ENCODE results near the gene ANKRD33B.
"Not testable (repeated sequence)": the region's sequence is repeated elsewhere in the genome, so short reads cannot be mapped to it uniquely, and the experiment has no call there.

Gene ANKRD33B

GRCh38 chr5:10664180-10664769 is 100.4 kb downstream of the ANKRD33B start:
- not testable (repeated sequence) for DNase-seq

- no peak for DNase-seq
These were observed 101.9 kb downstream of the ANKRD33B start for GRCh38 chr5:10665799-10666198.

- DNase-seq = no peak
These were observed 102.8 kb downstream of the ANKRD33B start for GRCh38 chr5:10666531-10667299.

GRCh38 chr5:10667431-10668057 is 103.7 kb downstream of the ANKRD33B start:
- DNase-seq = no peak

GRCh38 chr5:10668697-10669096 is 104.8 kb downstream of the ANKRD33B start:
- DNase-seq = no peak

- DNase-seq = no peak
These were observed 106.1 kb downstream of the ANKRD33B start for GRCh38 chr5:10669983-10670382.

GRCh38 chr5:10671041-10672008 is 107.5 kb downstream of the ANKRD33B start:
- no peak for DNase-seq

GRCh38 chr5:10672146-10673016 is 108.5 kb downstream of the ANKRD33B start:
- DNase-seq = no peak

- no peak for DNase-seq
These were observed 109.1 kb downstream of the ANKRD33B start for GRCh38 chr5:10673017-10673389.

- no peak for DNase-seq
These were observed 109.5 kb downstream of the ANKRD33B start for GRCh38 chr5:10673407-10673806.

- DNase-seq = no peak
These were observed 110.2 kb downstream of the ANKRD33B start for GRCh38 chr5:10674096-10674495.

GRCh38 chr5:10674582-10674981 is 110.7 kb downstream of the ANKRD33B start:
- DNase-seq = no peak

GRCh38 chr5:10675177-10675700 is 111.4 kb downstream of the ANKRD33B start:
- no peak for DNase-seq

- no peak for DNase-seq
These were observed 112.4 kb downstream of the ANKRD33B start for GRCh38 chr5:10676224-10676623.

GRCh38 chr5:10676946-10677345 is 113.1 kb downstream of the ANKRD33B start:
- no peak for DNase-seq

- no peak for DNase-seq
These were observed 113.7 kb downstream of the ANKRD33B start for GRCh38 chr5:10677533-10677932.

- no peak for DNase-seq
These were observed 114.4 kb downstream of the ANKRD33B start for GRCh38 chr5:10678244-10678643.

- no peak for DNase-seq
These were observed 115.6 kb downstream of the ANKRD33B start for GRCh38 chr5:10679336-10679988.

GRCh38 chr5:10680876-10681481 is 117.1 kb downstream of the ANKRD33B start:
- no peak for DNase-seq
